ENCODE data around the gene RASEF. TPM values are rescaled to one million over a fixed set of nuclear protein-coding genes. Genes with fewer than 3 reads are reported as not detected.

Gene RASEF
- total and polyA plus RNA-seq, 10 of the 15 experiments (the other 5 are each of a cell fraction or from before 2014, with no cell fraction given) = under 0.01 to 0.04 (median 0.01) TPM; not detected in 7

DNA sequence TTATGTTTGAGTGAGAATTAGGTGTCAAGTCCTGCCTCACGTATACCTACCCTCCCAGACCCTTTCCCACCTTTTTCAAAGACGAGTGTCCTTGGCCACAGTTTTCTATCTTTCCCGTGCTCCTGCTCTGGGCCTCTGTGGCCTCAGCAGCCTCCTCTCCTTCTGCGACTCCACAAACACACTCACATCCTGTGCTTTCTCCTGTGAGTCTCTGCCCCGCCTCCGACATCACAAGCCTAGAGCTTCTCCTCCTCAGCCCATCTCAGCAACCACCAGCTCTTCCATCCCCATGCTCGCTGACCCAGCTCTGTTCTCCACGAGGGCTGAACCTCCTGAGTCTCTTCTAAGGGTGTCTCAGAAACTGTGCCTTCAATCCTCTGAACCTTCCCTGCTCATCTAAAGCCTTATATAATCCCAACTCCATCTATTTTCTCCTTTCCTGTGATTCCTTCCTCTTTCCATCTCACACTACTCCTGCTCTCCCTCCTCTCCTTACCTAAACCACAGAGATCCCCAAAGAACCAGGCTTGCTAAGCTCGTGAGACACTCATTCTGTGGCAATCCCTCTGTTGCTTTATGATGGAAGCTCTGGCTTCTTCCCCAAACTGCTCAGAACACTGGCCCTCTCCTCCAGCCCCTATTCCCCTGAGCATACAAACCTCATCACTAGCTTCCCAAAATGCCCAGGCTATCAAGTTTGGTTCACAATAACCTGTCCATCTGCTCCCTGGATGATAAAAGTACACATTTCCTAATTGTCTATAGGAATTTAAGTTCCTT is 55.2 kb downstream of the RASEF start:
- FAIRE-seq (no peak), DNase-seq (ENCODE audit: low read depth, low spot score) (no peak), ATAC-seq (no peak)
- CTCF ChIA-PET = no interaction called here
- Histone ChIP-seq H3K79me2 (ENCODE audit: control insufficient read depth, insufficient read depth, low read length) (no peaks in the 10 kb centered on the region), H4K20me1 (ENCODE audit: control insufficient read depth, insufficient read depth) (no peaks in the 10 kb centered on the region), H3K27ac (ENCODE audit: control insufficient read depth, insufficient read depth) (no peak overlapping the region), H3K27me3 (replicated peaks in 1 of 2; ENCODE audit: control insufficient read depth in 2 of 2, insufficient read depth in 2 of 2, low read length in 1 of 2) (no peaks in the 10 kb centered on the region), H3K4me2 (ENCODE audit: control insufficient read depth, insufficient read depth) (no peak overlapping the region), H3K4me3 (no peak overlapping the region), H3K9ac (ENCODE audit: control insufficient read depth, insufficient read depth, low read length) (no peak overlapping the region), H3K9me3 (replicated peaks; ENCODE audit: control insufficient read depth, insufficient read depth, low read length) (no peaks in the 10 kb centered on the region), H2AFZ (ENCODE audit: control insufficient read depth, low read depth, low read length) (no peak overlapping the region), H3K36me3 (ENCODE audit: control insufficient read depth in 2 of 2, insufficient read depth in 2 of 2, low read length in 1 of 2) (no peaks in the 10 kb centered on the region), H3K4me1 (ENCODE audit: control insufficient read depth, insufficient read depth, low read length) (no peaks in the 10 kb centered on the region)
- BruUV-seq (replicated peaks) = no TSS peak
- WGBS (ENCODE audit: insufficient coverage, insufficient replicate concordance, low lambda C conversion rate, missing lambda C conversion rate) = 19% methylated on average over 9 of the region's 9 CpGs
- in situ Hi-C loops (cut with MboI) = no loop called here
- intact Hi-C loops (cut with micrococcal nuclease; ENCODE audit: unreplicated experiment) = no loop called here
- POLR2A ChIA-PET = no interaction called here
- RAD21 ChIA-PET (ENCODE audit: unreplicated experiment) = no interaction called here
- TF ChIP-seq RELA (IDR thresholded peaks at IDR 0.05; ENCODE audit: borderline replicate concordance, partially characterized antibody) = no peak
- TF ChIP-seq ZNF24 (IDR thresholded peaks at IDR 0.05) = no peak
- TF ChIP-seq ETV6 (conservative IDR thresholded peaks at IDR 0.05 in 1 of 2, IDR thresholded peaks at IDR 0.05 in 1 of 2; ENCODE audit: borderline replicate concordance in 1 of 2, low read depth in 1 of 2) = no peak
- TF ChIP-seq, protein P1, sequence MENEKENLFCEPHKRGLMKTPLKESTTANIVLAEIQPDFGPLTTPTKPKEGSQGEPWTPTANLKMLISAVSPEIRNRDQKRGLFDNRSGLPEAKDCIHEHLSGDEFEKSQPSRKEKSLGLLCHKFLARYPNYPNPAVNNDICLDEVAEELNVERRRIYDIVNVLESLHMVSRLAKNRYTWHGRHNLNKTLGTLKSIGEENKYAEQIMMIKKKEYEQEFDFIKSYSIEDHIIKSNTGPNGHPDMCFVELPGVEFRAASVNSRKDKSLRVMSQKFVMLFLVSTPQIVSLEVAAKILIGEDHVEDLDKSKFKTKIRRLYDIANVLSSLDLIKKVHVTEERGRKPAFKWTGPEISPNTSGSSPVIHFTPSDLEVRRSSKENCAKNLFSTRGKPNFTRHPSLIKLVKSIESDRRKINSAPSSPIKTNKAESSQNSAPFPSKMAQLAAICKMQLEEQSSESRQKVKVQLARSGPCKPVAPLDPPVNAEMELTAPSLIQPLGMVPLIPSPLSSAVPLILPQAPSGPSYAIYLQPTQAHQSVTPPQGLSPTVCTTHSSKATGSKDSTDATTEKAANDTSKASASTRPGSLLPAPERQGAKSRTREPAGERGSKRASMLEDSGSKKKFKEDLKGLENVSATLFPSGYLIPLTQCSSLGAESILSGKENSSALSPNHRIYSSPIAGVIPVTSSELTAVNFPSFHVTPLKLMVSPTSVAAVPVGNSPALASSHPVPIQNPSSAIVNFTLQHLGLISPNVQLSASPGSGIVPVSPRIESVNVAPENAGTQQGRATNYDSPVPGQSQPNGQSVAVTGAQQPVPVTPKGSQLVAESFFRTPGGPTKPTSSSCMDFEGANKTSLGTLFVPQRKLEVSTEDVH (IDR thresholded peaks at IDR 0.05; ENCODE audit: low read depth, partially characterized antibody) = no peak
- no peak for TF ChIP-seq NRF1 (conservative IDR thresholded peaks at IDR 0.05; ENCODE audit: low read depth, low read length)
- no peak for TF ChIP-seq POLR2A (IDR thresholded peaks at IDR 0.05; ENCODE audit: low read depth, low read length)
- TF ChIP-seq EP300 (IDR thresholded peaks at IDR 0.05; ENCODE audit: borderline replicate concordance in 1 of 2, control insufficient read depth in 1 of 2, low read depth in 2 of 2, low read length in 2 of 2) = no peak
- TF ChIP-seq FOXK2 (IDR thresholded peaks at IDR 0.05) = no peak
- TF ChIP-seq ZSCAN29 (IDR thresholded peaks at IDR 0.05) = no peak
- no peak for TF ChIP-seq CBX5 (IDR thresholded peaks at IDR 0.05; ENCODE audit: low read depth)
- TF ChIP-seq ZBED1 (IDR thresholded peaks at IDR 0.05; ENCODE audit: borderline replicate concordance) = no peak
- TF ChIP-seq, protein P2, sequence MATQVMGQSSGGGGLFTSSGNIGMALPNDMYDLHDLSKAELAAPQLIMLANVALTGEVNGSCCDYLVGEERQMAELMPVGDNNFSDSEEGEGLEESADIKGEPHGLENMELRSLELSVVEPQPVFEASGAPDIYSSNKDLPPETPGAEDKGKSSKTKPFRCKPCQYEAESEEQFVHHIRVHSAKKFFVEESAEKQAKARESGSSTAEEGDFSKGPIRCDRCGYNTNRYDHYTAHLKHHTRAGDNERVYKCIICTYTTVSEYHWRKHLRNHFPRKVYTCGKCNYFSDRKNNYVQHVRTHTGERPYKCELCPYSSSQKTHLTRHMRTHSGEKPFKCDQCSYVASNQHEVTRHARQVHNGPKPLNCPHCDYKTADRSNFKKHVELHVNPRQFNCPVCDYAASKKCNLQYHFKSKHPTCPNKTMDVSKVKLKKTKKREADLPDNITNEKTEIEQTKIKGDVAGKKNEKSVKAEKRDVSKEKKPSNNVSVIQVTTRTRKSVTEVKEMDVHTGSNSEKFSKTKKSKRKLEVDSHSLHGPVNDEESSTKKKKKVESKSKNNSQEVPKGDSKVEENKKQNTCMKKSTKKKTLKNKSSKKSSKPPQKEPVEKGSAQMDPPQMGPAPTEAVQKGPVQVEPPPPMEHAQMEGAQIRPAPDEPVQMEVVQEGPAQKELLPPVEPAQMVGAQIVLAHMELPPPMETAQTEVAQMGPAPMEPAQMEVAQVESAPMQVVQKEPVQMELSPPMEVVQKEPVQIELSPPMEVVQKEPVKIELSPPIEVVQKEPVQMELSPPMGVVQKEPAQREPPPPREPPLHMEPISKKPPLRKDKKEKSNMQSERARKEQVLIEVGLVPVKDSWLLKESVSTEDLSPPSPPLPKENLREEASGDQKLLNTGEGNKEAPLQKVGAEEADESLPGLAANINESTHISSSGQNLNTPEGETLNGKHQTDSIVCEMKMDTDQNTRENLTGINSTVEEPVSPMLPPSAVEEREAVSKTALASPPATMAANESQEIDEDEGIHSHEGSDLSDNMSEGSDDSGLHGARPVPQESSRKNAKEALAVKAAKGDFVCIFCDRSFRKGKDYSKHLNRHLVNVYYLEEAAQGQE (IDR thresholded peaks at IDR 0.05; ENCODE audit: low read depth, low read length) = no peak
- no peak for TF ChIP-seq TARDBP (IDR thresholded peaks at IDR 0.05; ENCODE audit: borderline replicate concordance)
- SMC1A ChIA-PET (ENCODE audit: uncharacterized antibody, unreplicated experiment) = no interaction called here
